ENCODE data around the gene DENND2A.

DNA sequence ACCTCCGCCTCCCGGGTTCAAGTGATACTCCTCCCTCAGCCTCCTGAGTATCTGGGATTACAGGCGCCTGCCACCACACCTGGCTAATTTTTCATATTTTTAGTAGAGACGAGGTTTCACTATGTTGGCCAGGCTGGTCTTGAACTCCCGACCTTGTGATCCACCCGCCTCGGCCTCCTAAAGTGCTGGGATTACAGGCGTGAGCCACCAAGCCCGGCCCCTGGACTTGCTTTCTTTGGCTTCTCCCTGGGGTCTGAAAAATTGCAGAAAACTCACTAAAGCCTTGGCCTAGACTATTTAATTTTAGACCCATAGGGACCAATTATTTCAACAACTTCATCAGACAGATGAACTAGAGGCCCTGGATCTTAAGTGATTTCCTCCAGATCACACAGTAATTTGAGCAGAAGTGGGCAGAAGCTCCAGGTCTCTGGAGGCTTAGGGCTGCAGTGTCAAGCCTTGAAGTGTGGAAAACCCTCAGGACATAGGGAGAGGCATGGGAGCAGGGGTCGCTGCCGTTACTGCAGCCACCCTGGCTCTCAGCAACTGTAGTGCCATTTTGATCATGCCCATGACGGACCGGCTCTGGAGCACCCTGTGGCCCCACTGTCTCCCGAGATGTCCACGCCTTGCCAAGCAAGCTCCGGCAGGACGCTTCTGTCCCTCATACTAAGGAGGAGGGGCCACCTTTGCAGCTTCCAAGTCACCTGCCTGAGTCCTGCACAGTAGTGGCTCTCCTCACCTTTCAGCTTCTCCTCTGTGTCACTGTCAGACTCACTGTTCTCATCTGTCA, 72.4 kb downstream of the DENND2A start:
- TF ChIP-seq, protein P1, sequence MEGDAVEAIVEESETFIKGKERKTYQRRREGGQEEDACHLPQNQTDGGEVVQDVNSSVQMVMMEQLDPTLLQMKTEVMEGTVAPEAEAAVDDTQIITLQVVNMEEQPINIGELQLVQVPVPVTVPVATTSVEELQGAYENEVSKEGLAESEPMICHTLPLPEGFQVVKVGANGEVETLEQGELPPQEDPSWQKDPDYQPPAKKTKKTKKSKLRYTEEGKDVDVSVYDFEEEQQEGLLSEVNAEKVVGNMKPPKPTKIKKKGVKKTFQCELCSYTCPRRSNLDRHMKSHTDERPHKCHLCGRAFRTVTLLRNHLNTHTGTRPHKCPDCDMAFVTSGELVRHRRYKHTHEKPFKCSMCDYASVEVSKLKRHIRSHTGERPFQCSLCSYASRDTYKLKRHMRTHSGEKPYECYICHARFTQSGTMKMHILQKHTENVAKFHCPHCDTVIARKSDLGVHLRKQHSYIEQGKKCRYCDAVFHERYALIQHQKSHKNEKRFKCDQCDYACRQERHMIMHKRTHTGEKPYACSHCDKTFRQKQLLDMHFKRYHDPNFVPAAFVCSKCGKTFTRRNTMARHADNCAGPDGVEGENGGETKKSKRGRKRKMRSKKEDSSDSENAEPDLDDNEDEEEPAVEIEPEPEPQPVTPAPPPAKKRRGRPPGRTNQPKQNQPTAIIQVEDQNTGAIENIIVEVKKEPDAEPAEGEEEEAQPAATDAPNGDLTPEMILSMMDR (conservative IDR thresholded peaks at IDR 0.05 in 1 of 2, IDR thresholded peaks at IDR 0.05 in 1 of 2; ENCODE audit: extremely low read depth in 1 of 2, insufficient read depth in 1 of 2, low read depth in 1 of 2, low read length in 2 of 2), result no peak
- TF ChIP-seq EZH2 (IDR thresholded peaks at IDR 0.05; ENCODE audit: borderline replicate concordance, low read length), result no peak

Data from mammary epithelial cell (primary cell).